NOMO-1 (cell line): ENCODE data around the gene PTPRG.

ENCODE experiments used
- DNase-seq, 2 experiments: peaks; one replicate each; lab custom pipeline; 2025; ENCODE audit not compliant: unreplicated experiment in 2 of 2; lab: John Stamatoyannopoulos, UW

The PTPRG gene

GRCh38 chr3:62189376-62189698, 628.0 kb downstream of the PTPRG start:
- DNase-seq = no peak

- no peak for DNase-seq
These were observed 631.5 kb downstream of the PTPRG start for GRCh38 chr3:62192891-62193290.

GRCh38 chr3:62193586-62194345, 632.4 kb downstream of the PTPRG start:
- no peak for DNase-seq

- DNase-seq = no peak
These were observed 636.1 kb downstream of the PTPRG start for GRCh38 chr3:62197350-62198012.

GRCh38 chr3:62199126-62199525, 637.8 kb downstream of the PTPRG start:
- no peak for DNase-seq

- DNase-seq = peak; percentile 3 to 18
These were observed 640.2 kb downstream of the PTPRG start for GRCh38 chr3:62201438-62202035.

GRCh38 chr3:62203152-62203551, 641.8 kb downstream of the PTPRG start:
- no peak for DNase-seq

GRCh38 chr3:62203561-62203960, 642.2 kb downstream of the PTPRG start:
- DNase-seq = no peak

GRCh38 chr3:62207197-62207596, 645.8 kb downstream of the PTPRG start:
- no peak for DNase-seq

- no peak for DNase-seq
These were observed 647.0 kb downstream of the PTPRG start for GRCh38 chr3:62208385-62208784.

GRCh38 chr3:62209101-62209500, 647.7 kb downstream of the PTPRG start:
- no peak for DNase-seq

- no peak for DNase-seq
These were observed 648.6 kb downstream of the PTPRG start for GRCh38 chr3:62210011-62210410.

GRCh38 chr3:62211675-62212429, 650.5 kb downstream of the PTPRG start:
- no peak for DNase-seq

- no peak for DNase-seq
These were observed 653.5 kb downstream of the PTPRG start for GRCh38 chr3:62214850-62215249.

GRCh38 chr3:62220616-62221015, 659.2 kb downstream of the PTPRG start:
- DNase-seq = no peak

- no peak for DNase-seq
These were observed 663.7 kb downstream of the PTPRG start for GRCh38 chr3:62225051-62225450.

- DNase-seq = no peak
These were observed 665.4 kb downstream of the PTPRG start for GRCh38 chr3:62226601-62227339.

GRCh38 chr3:62228467-62228866, 667.1 kb downstream of the PTPRG start:
- no peak for DNase-seq

GRCh38 chr3:62229211-62229610, 667.8 kb downstream of the PTPRG start:
- no peak for DNase-seq

- DNase-seq = no peak
These were observed 668.5 kb downstream of the PTPRG start for GRCh38 chr3:62229908-62230307.

- DNase-seq = no peak
These were observed 671.7 kb downstream of the PTPRG start for GRCh38 chr3:62233065-62233464.
